GM18526 (cell line): ENCODE measurements around the gene PCLO.

Source experiments
- POLR2A ChIP-seq: IDR thresholded peaks from 3 replicates; pipeline ENCODE4 v1.6.1; 2011; ENCODE audit not compliant: insufficient read length; ENCODE audit errors: extremely low read depth

Gene PCLO

GRCh38 chr7:83105063-83105462, 57.6 kb downstream of the PCLO start:
- TF ChIP-seq POLR2A: no peak

- TF ChIP-seq POLR2A: no peak
Measured at GRCh38 chr7:83101530-83101929, 61.2 kb downstream of the PCLO start.

- no peak for TF ChIP-seq POLR2A
Measured at GRCh38 chr7:83096065-83096580, 66.6 kb downstream of the PCLO start.

GRCh38 chr7:83085299-83085698, 77.4 kb downstream of the PCLO start:
- no peak for TF ChIP-seq POLR2A

GRCh38 chr7:83077328-83077727, 85.4 kb downstream of the PCLO start:
- TF ChIP-seq POLR2A: no peak

- TF ChIP-seq POLR2A: no peak
Measured at GRCh38 chr7:83072576-83073517, 89.8 kb downstream of the PCLO start.

GRCh38 chr7:83065714-83066113, 97.0 kb downstream of the PCLO start:
- TF ChIP-seq POLR2A: no peak

- no peak for TF ChIP-seq POLR2A
Measured at GRCh38 chr7:83060218-83060617, 102.5 kb downstream of the PCLO start.

GRCh38 chr7:83058667-83059066, 104.0 kb downstream of the PCLO start:
- TF ChIP-seq POLR2A: no peak

GRCh38 chr7:83055197-83055596, 107.5 kb downstream of the PCLO start:
- TF ChIP-seq POLR2A: no peak

- no peak for TF ChIP-seq POLR2A
Measured at GRCh38 chr7:83054472-83054871, 108.2 kb downstream of the PCLO start.

- no peak for TF ChIP-seq POLR2A
Measured at GRCh38 chr7:83053965-83054364, 108.7 kb downstream of the PCLO start.

GRCh38 chr7:83040484-83040883, 122.2 kb downstream of the PCLO start:
- TF ChIP-seq POLR2A: no peak

- TF ChIP-seq POLR2A: no peak
Measured at GRCh38 chr7:83038787-83039186, 123.9 kb downstream of the PCLO start.

GRCh38 chr7:83036721-83037380, 125.8 kb downstream of the PCLO start:
- no peak for TF ChIP-seq POLR2A

- TF ChIP-seq POLR2A: no peak
Measured at GRCh38 chr7:83036130-83036529, 126.6 kb downstream of the PCLO start.
